Right cardiac atrium (tissue), 5 donors: ENCODE results near the gene SF1. TPM values are rescaled to one million over a fixed set of nuclear protein-coding genes. Genes with fewer than 3 reads are reported as not detected.
"Not testable (repeated sequence)": the region's sequence is repeated elsewhere in the genome, so short reads cannot be mapped to it uniquely, and the experiment has no call there.

ENCODE experiments used
- ATAC-seq, 2 donors: fragments of 200-7000 bp; cut with Tn5 transposase; one replicate each; pipeline versions ENCODE4 v1.8.0 to v1.9.1; 2020; ENCODE audit warnings: moderate library complexity in 2 of 2, mild to moderate bottlenecking in 1 of 2
- DNase-seq, 3 donors: peaks; one replicate each; pipeline ENCODE4 v3.0.0-alpha.2; 2020
- H3K27ac ChIP-seq: one replicate; pipeline ENCODE4 v1.5.1; 2013; ENCODE audit warnings: mild to moderate bottlenecking, low read length, control low read depth, moderate library complexity
- H3K27me3 ChIP-seq: one replicate; pipeline ENCODE4 v1.6.1; 2013; ENCODE audit not compliant: control insufficient read depth, insufficient read depth
- H3K4me1 ChIP-seq: one replicate; pipeline ENCODE4 v1.6.1; 2013; ENCODE audit warnings: low read length; ENCODE audit not compliant: control insufficient read depth, insufficient read depth
- H3K4me3 ChIP-seq: one replicate; pipeline ENCODE4 v1.5.1; 2013; ENCODE audit warnings: low read length, control low read depth
- H3K9me3 ChIP-seq: one replicate; pipeline ENCODE4 v1.6.1; 2013; ENCODE audit warnings: low read length; ENCODE audit not compliant: control insufficient read depth
- WGBS: extraction: QIAGEN DNeasy Blood & Tissue Kit; methylation state at CpG from one replicate; pipeline ENCODE4 v1.1.7; 2013; 5-methylcytosine and 5-hydroxymethylcytosine counted together
- intact Hi-C, 4 donors: fragments of 100-400 bp; cut with DNase I; formaldehyde crosslinking; loops; one replicate each; pipeline versions ENCODE4 v1.11.0 to v1.14.0; 2022 to 2023
- long read RNA-seq, 4 donors: library from polyadenylated mRNA; unstranded; transcript quantifications; one replicate each; pipeline ENCODE4 v2.0.0, GENCODE V29; 2020 to 2021
- polyA plus RNA-seq: library from polyadenylated mRNA; stranded (reverse); fragments of 200-250 nt; gene quantifications from one replicate; pipeline ENCODE4 v1.2.3, GENCODE V29; 2013
- total RNA-seq, 4 donors: library from RNA; stranded (reverse); fragmentation: NEBNext Ultra II Directional; extraction: Animal tissue kit (Norgen Biotek cat#: 25700); gene quantifications; one replicate each; pipeline ENCODE4 v1.2.1, GENCODE V29; 2021
- donor health status: healthy with polysubstance abuse.
- donor health status: DM: no; HTN: yes; CAD: no.
- donor health status: DM: no; HTN: no; CAD: no.
- donor health status: DM: no; HTN: yes; CAD: no; lungs with severe emphysema.
- donor health status: DM: yes; HTN: yes; CAD: no.

The SF1 gene
- 100 to 1,000 TPM; 188 to 203 (median 197) TPM for total RNA-seq
- 72.8 TPM for polyA plus RNA-seq
- long read RNA-seq, donor 1, transcript SF1-201 (13 exons, 2,850 nt) = major isoform, 53 of 141 reads
- long read RNA-seq, donor 1, transcript SF1-205 (13 exons, 2,854 nt) = minor isoform, 7 of 141 reads
- long read RNA-seq, donor 1, transcript SF1-204 (13 exons, 3,470 nt) = minor isoform, 7 of 141 reads
- long read RNA-seq, donor 1, partial matches to known transcripts = 34 of 141 reads
- long read RNA-seq, donor 1, other reads (novel, unspliced or antisense) = 32 of 141 reads
- long read RNA-seq, donor 2, transcript SF1-201 (13 exons, 2,850 nt) = major isoform, 43 of 90 reads
- long read RNA-seq, donor 2, transcript SF1-204 (13 exons, 3,470 nt) = minor isoform, 16 of 90 reads
- long read RNA-seq, donor 2, partial matches to known transcripts = 5 of 90 reads
- long read RNA-seq, donor 2, other reads (novel, unspliced or antisense) = 22 of 90 reads
- long read RNA-seq, donor 3, transcript SF1-205 (13 exons, 2,854 nt) = minor isoform, 6 of 95 reads
- long read RNA-seq, donor 3, transcript SF1-201 (13 exons, 2,850 nt) = major isoform, 26 of 95 reads
- long read RNA-seq, donor 3, partial matches to known transcripts = 21 of 95 reads
- long read RNA-seq, donor 3, other reads (novel, unspliced or antisense) = 35 of 95 reads
- long read RNA-seq, donor 4, transcript SF1-201 (13 exons, 2,850 nt) = major isoform, 23 of 63 reads
- long read RNA-seq, donor 4, transcript SF1-204 (13 exons, 3,470 nt) = minor isoform, 11 of 63 reads
- long read RNA-seq, donor 4, partial matches to known transcripts = 11 of 63 reads
- long read RNA-seq, donor 4, other reads (novel, unspliced or antisense) = 15 of 63 reads

- Histone ChIP-seq H3K27ac (peak within 1 kb of the TSS; percentile 99), H3K4me3 (peak within 1 kb of the TSS; percentile 98), H3K27me3 (no peaks in the 10 kb centered on the region), H3K9me3 (no peaks in the 10 kb centered on the region), H3K4me1 (peaks cover 3% of the 10 kb centered on the region)
- WGBS = under 1% methylated on average over 80 of the region's 80 CpGs
- ATAC-seq (peak; percentile 96 to 97), DNase-seq (peak; percentile 99)
- intact Hi-C loops = no loop called here
These were observed at the start of gene SF1 for GRCh38 chr11:64778473-64779298. TSS of gene SF1 (minus strand) at chr11:64778542. CDS start at chr11:64778392, 150 bp downstream.

- Histone ChIP-seq H3K27ac (no peak overlapping the region), H3K4me3 (no peak overlapping the region), H3K27me3 (no peaks in the 10 kb centered on the region), H3K9me3 (no peaks in the 10 kb centered on the region), H3K4me1 (no peaks in the 10 kb centered on the region)
- 94% methylated on average over 22 of the region's 22 CpGs for WGBS
- ATAC-seq (no peak), DNase-seq (no peak)
- intact Hi-C loops = no loop called here
These were observed 49.1 kb upstream of the SF1 start for GRCh38 chr11:64827451-64827839.

- ATAC-seq (no peak), DNase-seq (no peak)
- intact Hi-C loops = no loop called here
- Histone ChIP-seq H3K4me1 (no peaks in the 10 kb centered on the region), H3K4me3 (no peak overlapping the region), H3K27me3 (no peaks in the 10 kb centered on the region), H3K9me3 (no peaks in the 10 kb centered on the region), H3K27ac (no peak overlapping the region)
- 88% methylated on average over 52 of the region's 52 CpGs for WGBS
These were observed 48.5 kb upstream of the SF1 start for GRCh38 chr11:64826578-64827450.

GRCh38 chr11:64826062-64826461 lies 47.7 kb upstream of the SF1 start:
- intact Hi-C loops = no loop called here
- no peaks in the 10 kb centered on the region for H3K9me3 ChIP-seq
- no peak for ATAC-seq
- no peak for DNase-seq
- 85% methylated on average over 7 of the region's 7 CpGs for WGBS
- no peaks in the 10 kb centered on the region for H3K27me3 ChIP-seq
- H3K4me3 ChIP-seq = no peak overlapping the region
- no peaks in the 10 kb centered on the region for H3K4me1 ChIP-seq
- no peak overlapping the region for H3K27ac ChIP-seq

GRCh38 chr11:64823568-64824119 lies 45.3 kb upstream of the SF1 start:
- Histone ChIP-seq H3K9me3 (no peaks in the 10 kb centered on the region), H3K27me3 (no peaks in the 10 kb centered on the region), H3K27ac (no peak overlapping the region), H3K4me3 (no peak overlapping the region), H3K4me1 (no peaks in the 10 kb centered on the region)
- intact Hi-C loops = no loop called here
- WGBS = 50% methylated on average over 11 of the region's 11 CpGs
- DNase-seq = no peak
- no peak for ATAC-seq

- 78% methylated on average over 3 of the region's 3 CpGs for WGBS
- ATAC-seq (no peak), DNase-seq (no peak)
- Histone ChIP-seq H3K27me3 (no peaks in the 10 kb centered on the region), H3K4me3 (no peak overlapping the region), H3K4me1 (no peaks in the 10 kb centered on the region), H3K27ac (no peak overlapping the region), H3K9me3 (no peaks in the 10 kb centered on the region)
- intact Hi-C loops = loop anchor here in 1 of 4 donors (10.0 kb wide), 1 partner anchor 317 kb away; the partner anchor contains the start of gene SYVN1
These were observed 39.1 kb upstream of the SF1 start for GRCh38 chr11:64817476-64817875.

- ATAC-seq, H3K9me3 ChIP-seq, H3K4me3 ChIP-seq, H3K27me3 ChIP-seq, H3K4me1 ChIP-seq, DNase-seq, H3K27ac ChIP-seq: not testable (repeated sequence)
- intact Hi-C loops = loop anchor here in 1 of 4 donors (10.0 kb wide), 1 partner anchor 319 kb away; the partner anchor contains the start of gene SYVN1
- 95% methylated on average over 5 of the region's 5 CpGs for WGBS
These were observed 37.1 kb upstream of the SF1 start for GRCh38 chr11:64815433-64815832.

GRCh38 chr11:64814712-64815187 lies 36.4 kb upstream of the SF1 start:
- intact Hi-C loops = loop anchor here in 1 of 4 donors (10.0 kb wide), 1 partner anchor 320 kb away; the partner anchor contains the start of gene SYVN1
- WGBS = 60% methylated on average over 7 of the region's 7 CpGs
- H3K27ac ChIP-seq = no peak overlapping the region
- H3K4me1 ChIP-seq = peaks cover under 1% of the 10 kb centered on the region
- H3K9me3 ChIP-seq = no peaks in the 10 kb centered on the region
- H3K27me3 ChIP-seq = no peaks in the 10 kb centered on the region
- DNase-seq = no peak
- H3K4me3 ChIP-seq = no peak overlapping the region
- no peak for ATAC-seq

GRCh38 chr11:64813826-64814225 lies 35.5 kb upstream of the SF1 start:
- WGBS = 83% methylated on average over 5 of the region's 5 CpGs
- H3K27me3 ChIP-seq = no peaks in the 10 kb centered on the region
- intact Hi-C loops = loop anchor here in 1 of 4 donors (10.0 kb wide), 1 partner anchor 321 kb away; the partner anchor contains the start of gene SYVN1
- DNase-seq (no peak), ATAC-seq (no peak)
- no peak overlapping the region for H3K27ac ChIP-seq
- peaks cover 4% of the 10 kb centered on the region for H3K4me1 ChIP-seq
- no peaks in the 10 kb centered on the region for H3K9me3 ChIP-seq
- no peak overlapping the region for H3K4me3 ChIP-seq
